DMS114 treated with DMSO at 0.1 percent for 48 hours (cell line): ENCODE measurements around the gene EVC.

Source experiments
- DNase-seq: peaks from one replicate; lab custom pipeline; 2025; ENCODE audit not compliant: unreplicated experiment; lab: John Stamatoyannopoulos, UW

EVC gene

GRCh38 chr4:5784960-5785611, 74.1 kb downstream of the EVC start:
- DNase-seq: no peak

- DNase-seq: no peak
These were observed 75.0 kb downstream of the EVC start for GRCh38 chr4:5785806-5786680.

GRCh38 chr4:5787311-5787710, 76.3 kb downstream of the EVC start:
- DNase-seq: no peak

GRCh38 chr4:5788144-5788543, 77.1 kb downstream of the EVC start:
- no peak for DNase-seq

- DNase-seq: no peak
These were observed 78.1 kb downstream of the EVC start for GRCh38 chr4:5789141-5789540.

GRCh38 chr4:5790546-5790857, 79.5 kb downstream of the EVC start:
- no peak for DNase-seq

GRCh38 chr4:5791654-5792053, 80.7 kb downstream of the EVC start:
- DNase-seq: no peak

- DNase-seq: no peak
These were observed 82.5 kb downstream of the EVC start for GRCh38 chr4:5793514-5793913.

- no peak for DNase-seq
These were observed 84.6 kb downstream of the EVC start for GRCh38 chr4:5795580-5795979.

- DNase-seq: no peak
These were observed 86.0 kb downstream of the EVC start for GRCh38 chr4:5796976-5797375.

GRCh38 chr4:5797866-5798265, 86.9 kb downstream of the EVC start:
- DNase-seq: no peak

- no peak for DNase-seq
These were observed 87.5 kb downstream of the EVC start for GRCh38 chr4:5798462-5798861.

- no peak for DNase-seq
These were observed 87.9 kb downstream of the EVC start for GRCh38 chr4:5798946-5799345.

GRCh38 chr4:5799406-5799805, 88.4 kb downstream of the EVC start:
- no peak for DNase-seq

- DNase-seq: no peak
These were observed 89.5 kb downstream of the EVC start for GRCh38 chr4:5800496-5800895.

GRCh38 chr4:5801696-5802095, 90.7 kb downstream of the EVC start:
- DNase-seq: no peak

GRCh38 chr4:5802565-5802964, 91.6 kb downstream of the EVC start:
- DNase-seq: no peak

GRCh38 chr4:5804656-5805055, 93.7 kb downstream of the EVC start:
- DNase-seq: no peak

GRCh38 chr4:5805270-5805669, 94.3 kb downstream of the EVC start:
- DNase-seq: no peak

- no peak for DNase-seq
These were observed 97.2 kb downstream of the EVC start for GRCh38 chr4:5808081-5808741.

GRCh38 chr4:5809216-5809776, 98.3 kb downstream of the EVC start:
- DNase-seq: no peak

- DNase-seq: no peak
These were observed 99.2 kb downstream of the EVC start for GRCh38 chr4:5810151-5810550.
